Breast epithelium (tissue), 3 donors: Measurements from ENCODE around the gene C6orf136.

Experiments
- CTCF ChIP-seq, 3 donors: fragments of 450-650 bp; IDR thresholded peaks; one replicate each; pipeline ENCODE4 v1.5.1; 2016 to 2017; ENCODE audit warnings: antibody characterized with exemption in 3 of 3, mild to moderate bottlenecking in 3 of 3, moderate library complexity in 3 of 3
- POLR2A ChIP-seq: fragments of 450-650 bp; IDR thresholded peaks from one replicate; pipeline ENCODE4 v1.6.1; 2016; ENCODE audit warnings: antibody characterized with exemption, mild to moderate bottlenecking, moderate library complexity
- POLR2AphosphoS5 ChIP-seq, 3 donors: sonication (generic); formaldehyde crosslinking; IDR thresholded peaks; one replicate each; pipeline ENCODE4 v1.6.1; 2017; ENCODE audit warnings: antibody characterized with exemption in 3 of 3

GRCh38 chr6:30610065-30610464 is 36.9 kb upstream of the C6orf136 start:
- TF ChIP-seq POLR2A: no peak
- TF ChIP-seq CTCF (IDR thresholded peaks at IDR 0.05): no peak
- TF ChIP-seq POLR2AphosphoS5 (IDR thresholded peaks at IDR 0.05): no peak
